GM10248 (cell line): ENCODE results near the gene STAP2.

Experiments used
- CTCF ChIA-PET: fragments of 300-600 bp; sonication (Branson Sonifier 250); formaldehyde crosslinking; extraction: SDS; loops from one replicate; lab custom pipeline; 2021; ENCODE audit warnings: antibody characterized with exemption; lab: Yijun Ruan, JAX
- POLR2A ChIA-PET: fragments of 350-650 bp; sonication (Branson Sonifier 250); formaldehyde crosslinking; extraction: SDS; loops from one replicate; lab custom pipeline; 2020; ENCODE audit warnings: antibody characterized with exemption; lab: Yijun Ruan, JAX
- DNase-seq: peaks from one replicate; pipeline ENCODE4 v3.0.0; 2012; ENCODE audit errors: extremely low spot score
- CTCF ChIP-seq: IDR thresholded peaks from 2 replicates; pipeline ENCODE4 v1.5.1; 2012; ENCODE audit warnings: mild to moderate bottlenecking, low read depth; ENCODE audit errors: extremely low read depth, missing control alignments, control extremely low read depth

Gene STAP2

GRCh38 chr19:4304538-4305256, 33.9 kb downstream of the STAP2 start, which contains the start of gene FSD1:
FSD1 (plus strand) TSS chr19:4304598; CDS start chr19:4304747, 149 bp downstream.
- peak; percentile 94 for DNase-seq
- no peak for TF ChIP-seq CTCF
- ChIA-PET POLR2A (no interaction called here), CTCF (interaction anchor here (1.0 to 1.5 kb wide), 3 partner anchors 15 to 165 kb away, joined by 3 to 4 read pairs (median 4); no protein-coding TSS in a partner anchor)

GRCh38 chr19:4303819-4304537, 34.6 kb downstream of the STAP2 start:
- POLR2A ChIA-PET, result no interaction called here
- no peak for TF ChIP-seq CTCF
- no peak for DNase-seq

GRCh38 chr19:4302243-4302640, 36.4 kb downstream of the STAP2 start, which contains the start of gene TMIGD2:
TMIGD2 (minus strand) TSS chr19:4302389; CDS start chr19:4302385, 4 bp downstream.
- no peak for TF ChIP-seq CTCF

More at GRCh38 chr19:4303819-4304537, 34.6 kb downstream of the STAP2 start:
- CTCF ChIA-PET, result interaction anchor here (1.0 kb wide), 1 partner anchor 16 kb away, joined by 4 read pairs; no protein-coding TSS in a partner anchor

GRCh38 chr19:4301590-4302242, 36.9 kb downstream of the STAP2 start:
- no peak for TF ChIP-seq CTCF
- no peak for DNase-seq
- ChIA-PET POLR2A (no interaction called here), CTCF (no interaction called here)

More at GRCh38 chr19:4302243-4302640, 36.4 kb downstream of the STAP2 start, which contains the start of gene TMIGD2:
- no peak for DNase-seq
- CTCF ChIA-PET, result no interaction called here
- POLR2A ChIA-PET, result no interaction called here

GRCh38 chr19:4300589-4300988, 38.0 kb downstream of the STAP2 start:
- DNase-seq, result no peak
- ChIA-PET POLR2A (no interaction called here), CTCF (no interaction called here)
- TF ChIP-seq CTCF, result no peak

GRCh38 chr19:4298810-4299550, 39.6 kb downstream of the STAP2 start:
- DNase-seq, result no peak
- TF ChIP-seq CTCF, result no peak
- ChIA-PET CTCF (interaction anchor here (2.5 kb wide), 1 partner anchor 32 kb away, joined by 10 read pairs; no protein-coding TSS in a partner anchor), POLR2A (interaction anchor here (0.6 kb wide), 2 partner anchors 48 to 67 kb away, joined by 6 to 7 read pairs; no protein-coding TSS in a partner anchor)
